H1 (cell line): Measurements from ENCODE around the gene TFDP1. TPM values are rescaled to one million over a fixed set of nuclear protein-coding genes. Genes with fewer than 3 reads are reported as not detected.
A peak's percentile ranks its signal among the peaks of the same experiment; 100 is the strongest.

Experiments used
- CTCF ChIA-PET: fragments of 300-600 bp; sonication (Branson Sonifier 250); formaldehyde crosslinking; loops from one replicate; lab custom pipeline; 2021; ENCODE audit not compliant: partially characterized antibody; lab: Charles Lee
- POLR2A ChIA-PET: fragments of 300-600 bp; sonication (Branson Sonifier 250); formaldehyde crosslinking; loops from one replicate; lab custom pipeline; 2021; ENCODE audit warnings: inconsistent platforms; ENCODE audit not compliant: partially characterized antibody; lab: Charles Lee
- DNase-seq, 2 experiments: peaks; one replicate each; pipeline versions ENCODE4 v3.0.0 to v3.0.0-alpha.2; 2010 to 2022; ENCODE audit warnings: low spot score in 2 of 2, low read depth in 1 of 2, mixed read lengths in 1 of 2
- FAIRE-seq: peaks from 2 replicates; lab custom pipeline; 2011; peaks lifted over from hg19 to GRCh38; lab: Jason Lieb, UNC
- H2AFZ ChIP-seq: 2 replicates; pipeline ENCODE4 v1.8.1; 2012; ENCODE audit warnings: low read length, inconsistent platforms
- H2AK5ac ChIP-seq: 2 replicates; pipeline ENCODE4 v1.6.1; 2013; ENCODE audit warnings: low read depth, low read length
- H2BK120ac ChIP-seq: replicated peaks from 2 replicates; pipeline ENCODE3; 2013; ENCODE audit warnings: low read depth, low read length, inconsistent platforms
- H2BK12ac ChIP-seq: 2 replicates; pipeline ENCODE4 v1.6.1; 2013; ENCODE audit warnings: low read depth, low read length
- H2BK15ac ChIP-seq: 2 replicates; pipeline ENCODE4 v1.6.1; 2013; ENCODE audit warnings: low read length
- H2BK20ac ChIP-seq: 2 replicates; pipeline ENCODE4 v1.6.1; 2013; ENCODE audit warnings: low read length
- H2BK5ac ChIP-seq: 2 replicates; pipeline ENCODE4 v1.6.1; 2013; ENCODE audit warnings: low read depth, low read length
- H3K14ac ChIP-seq: 2 replicates; pipeline ENCODE4 v1.6.1; 2013; ENCODE audit warnings: inconsistent platforms; ENCODE audit not compliant: insufficient read length
- H3K18ac ChIP-seq: 2 replicates; pipeline ENCODE4 v1.6.1; 2013; ENCODE audit warnings: low read length; ENCODE audit errors: extremely low read depth
- H3K23ac ChIP-seq: 2 replicates; pipeline ENCODE4 v1.6.1; 2013; ENCODE audit warnings: inconsistent platforms; ENCODE audit not compliant: insufficient read length
- H3K23me2 ChIP-seq: 2 replicates; pipeline ENCODE4 v1.6.1; 2013; ENCODE audit warnings: low read depth, low read length
- H3K27ac ChIP-seq: 2 replicates; pipeline ENCODE4 v1.6.1; 2011; ENCODE audit warnings: low read depth, low read length, inconsistent platforms
- H3K27me3 ChIP-seq, 4 experiments: replicated peaks in 1 of 4; 1 replicate in 1 of 4; 2 replicates in 3 of 4; pipeline versions ENCODE4 v1.6.1 to v1.8.1; 2011 to 2013; ENCODE audit warnings: low read length in 3 of 4, mild to moderate bottlenecking in 3 of 4, inconsistent platforms in 2 of 4, mixed read lengths in 2 of 4, moderate library complexity in 1 of 4; ENCODE audit not compliant: control insufficient read depth in 3 of 4, insufficient read depth in 3 of 4; ENCODE audit errors: extremely low read depth in 1 of 4
- H3K36me3 ChIP-seq, 4 experiments: 2 replicates each; pipeline versions ENCODE4 v1.6.1 to v1.8.1; 2011 to 2013; ENCODE audit warnings: mild to moderate bottlenecking in 4 of 4, low read length in 3 of 4, moderate library complexity in 2 of 4, control low read depth in 1 of 4, inconsistent platforms in 1 of 4; ENCODE audit not compliant: insufficient read depth in 4 of 4, control insufficient read depth in 2 of 4
- H3K4ac ChIP-seq: replicated peaks from 2 replicates; pipeline ENCODE3; 2013; ENCODE audit warnings: low read length, low read depth, mixed read lengths, inconsistent platforms; ENCODE audit not compliant: insufficient read length
- H3K4me1 ChIP-seq, 4 experiments: replicated peaks in 1 of 4; 1 replicate in 1 of 4; 2 replicates in 3 of 4; pipeline versions ENCODE4 v1.6.1 to v1.8.1; 2011 to 2013; ENCODE audit warnings: low read length in 3 of 4, inconsistent platforms in 2 of 4, mixed read lengths in 1 of 4; ENCODE audit not compliant: insufficient read depth in 4 of 4, control insufficient read depth in 3 of 4
- H3K4me2 ChIP-seq, 2 experiments: 2 replicates each; pipeline versions ENCODE4 v1.6.1 to v1.8.1; 2011 to 2013; ENCODE audit warnings: low read depth in 2 of 2, low read length in 2 of 2, control low read depth in 1 of 2, inconsistent platforms in 1 of 2, mild to moderate bottlenecking in 1 of 2; ENCODE audit not compliant: insufficient read depth in 1 of 2
- H3K4me3 ChIP-seq, 4 experiments: fragments of 200-600, 300-600 bp in 1 of 4; sonication (generic), shearing (Covaris generic), sonication (Bioruptor Twin) in 1 of 4; 2 replicates each; pipeline versions ENCODE4 v1.5.1 to v1.8.1; 2011 to 2016; ENCODE audit warnings: low read length in 4 of 4, low read depth in 3 of 4, control low read depth in 2 of 4, inconsistent platforms in 2 of 4, mild to moderate bottlenecking in 2 of 4, mixed read lengths in 1 of 4, moderate library complexity in 1 of 4; ENCODE audit not compliant: insufficient read depth in 2 of 4; ENCODE audit errors: extremely low read depth in 1 of 4
- H3K56ac ChIP-seq: replicated peaks from 2 replicates; pipeline ENCODE3; 2013; ENCODE audit warnings: low read depth, mild to moderate bottlenecking, mixed read lengths, low read length, inconsistent platforms; ENCODE audit not compliant: insufficient read length
- H3K79me1 ChIP-seq: 2 replicates; pipeline ENCODE4 v1.6.1; 2013; ENCODE audit warnings: low read depth, low read length, control low read depth
- H3K79me2 ChIP-seq, 2 experiments: 2 replicates each; pipeline versions ENCODE4 v1.6.1 to v1.8.1; 2012 to 2013; ENCODE audit warnings: low read length in 2 of 2, mild to moderate bottlenecking in 2 of 2, inconsistent platforms in 1 of 2; ENCODE audit not compliant: insufficient read depth in 2 of 2, control insufficient read depth in 1 of 2
- H3K9ac ChIP-seq, 4 experiments: replicated peaks in 1 of 4; 1 replicate in 1 of 4; 2 replicates in 3 of 4; pipeline versions ENCODE4 v1.6.1 to v1.8.1; 2011 to 2013; ENCODE audit warnings: low read depth in 3 of 4, low read length in 3 of 4, control low read depth in 2 of 4, mild to moderate bottlenecking in 2 of 4, moderate library complexity in 2 of 4, inconsistent platforms in 1 of 4; ENCODE audit errors: extremely low read depth in 1 of 4
- H3K9me3 ChIP-seq, 2 experiments: 2 replicates each; pipeline versions ENCODE4 v1.6.1 to v1.8.1; 2012 to 2013; ENCODE audit warnings: mild to moderate bottlenecking in 2 of 2, moderate library complexity in 2 of 2, control low read depth in 1 of 2, inconsistent platforms in 1 of 2, low read depth in 1 of 2, low read length in 1 of 2, mixed read lengths in 1 of 2; ENCODE audit not compliant: insufficient read depth in 2 of 2
- H4K20me1 ChIP-seq, 2 experiments: replicated peaks in 1 of 2; 2 replicates each; pipeline versions ENCODE3 to v1.8.1; 2011 to 2013; ENCODE audit warnings: inconsistent platforms in 2 of 2, low read length in 2 of 2, mild to moderate bottlenecking in 1 of 2; ENCODE audit not compliant: insufficient read depth in 2 of 2, control insufficient read depth in 1 of 2
- H4K5ac ChIP-seq: 2 replicates; pipeline ENCODE4 v1.6.1; 2013; ENCODE audit warnings: low read length, low read depth, mixed read lengths, inconsistent platforms; ENCODE audit not compliant: insufficient read length
- H4K8ac ChIP-seq: 2 replicates; pipeline ENCODE4 v1.8.0; 2013; ENCODE audit warnings: mild to moderate bottlenecking, moderate library complexity, low read length, inconsistent platforms; ENCODE audit not compliant: insufficient read depth; ENCODE audit errors: extremely low read depth
- H4K91ac ChIP-seq: replicated peaks from 2 replicates; pipeline ENCODE3; 2013; ENCODE audit warnings: low read length, mixed read lengths, inconsistent platforms; ENCODE audit not compliant: insufficient read length
- E2F6 ChIP-seq: IDR thresholded peaks from 2 replicates; pipeline ENCODE4 v1.6.1; 2012; ENCODE audit warnings: inconsistent platforms
- EGR1 ChIP-seq: IDR thresholded peaks from 2 replicates; pipeline ENCODE4 v1.6.1; 2011; ENCODE audit warnings: low read depth, low read length, borderline replicate concordance
- PHF8 ChIP-seq: fragments of 200-600 bp; sonication (generic); conservative IDR thresholded peaks from 2 replicates; pipeline ENCODE4 v1.7.1; 2012; ENCODE audit warnings: low read depth, mild to moderate bottlenecking, inconsistent platforms, low read length, moderate library complexity
- POU5F1 ChIP-seq: IDR thresholded peaks from 2 replicates; pipeline ENCODE4 v1.6.1; 2011; ENCODE audit warnings: low read depth, mild to moderate bottlenecking, low read length, moderate library complexity
- SIX5 ChIP-seq: IDR thresholded peaks from 2 replicates; pipeline ENCODE4 v1.6.1; 2011; ENCODE audit warnings: mild to moderate bottlenecking, low read depth, low read length
- WGBS, 2 experiments: shearing (Covaris generic) in 1 of 2; methylation state at CpG; one replicate each; pipeline versions ENCODE4 v1.1.6 to v1.1.7; 2013 to 2015; ENCODE audit warnings: low lambda C conversion rate in 2 of 2, mixed read lengths in 2 of 2, inconsistent platforms in 1 of 2, low coverage in 1 of 2, missing lambda C conversion rate in 1 of 2; ENCODE audit not compliant: insufficient replicate concordance in 2 of 2, insufficient coverage in 1 of 2, insufficient read length in 1 of 2; ENCODE audit errors: extremely low coverage in 1 of 2, missing lambda C conversion rate in 1 of 2; 5-methylcytosine and 5-hydroxymethylcytosine counted together
- polyA plus RNA-seq, 7 experiments: library from polyadenylated mRNA; depleted of rRNA in 3 of 7; stranded (reverse) in 5 of 7; unstranded in 2 of 7; fragments of >200 nt in 5 of 7; fragments of 200-250 nt in 2 of 7; gene quantifications; 1 replicate in 5 of 7; 2 replicates in 1 of 7; 4 replicates in 1 of 7; pipeline versions ENCODE4 v1.2.1 to v1.2.3, GENCODE V29; 2011 to 2013; ENCODE audit warnings: missing spikeins in 2 of 7, mixed read lengths in 2 of 7
- total RNA-seq: library from RNA; stranded (reverse); fragmentation: NEBNext Ultra II Directional; extraction: Animal tissue kit (Norgen Biotek cat#: 25700); gene quantifications from 2 replicates; pipeline ENCODE4 v1.2.1, GENCODE V29; 2021

TFDP1 gene
- total and polyA plus RNA-seq, 2 of the 8 experiments (the other 6 are each of a cell fraction or from before 2014, with no cell fraction given), result 43.6 to 81.9 TPM

- Histone ChIP-seq H2BK12ac (no peak overlapping the region), H4K20me1 (peaks cover 3 to 10% of the 10 kb centered on the region in 2 experiments), H3K4me2 (no peak overlapping the region), H3K9me3 (no peaks in the 10 kb centered on the region), H2AFZ (no peak overlapping the region), H4K5ac (no peak overlapping the region), H3K79me2 (peaks cover 0 to 14% of the 10 kb centered on the region in 2 experiments; a peak in 1 of 4 replicates), H3K36me3 (no peaks in the 10 kb centered on the region; a peak in 1 of 8 replicates), H3K56ac (no peak overlapping the region), H4K8ac (peak overlapping the region; percentile 36; the same call in 1 of the 2 replicates), H3K27me3 (no peaks in the 10 kb centered on the region), H3K23me2 (no peaks in the 10 kb centered on the region), H3K9ac (no peak overlapping the region), H3K14ac (no peak overlapping the region), H3K23ac (no peak overlapping the region), H2BK15ac (no peak overlapping the region), H3K27ac (no peak overlapping the region), H3K4me3 (no peak overlapping the region), H3K79me1 (peaks cover 10% of the 10 kb centered on the region), H2BK20ac (no peak overlapping the region), H3K4ac (no peak overlapping the region), H2BK120ac (no peak overlapping the region), H2BK5ac (peak overlapping the region; percentile 83), H3K4me1 (peaks cover 0 to 4% (median 0%) of the 10 kb centered on the region in 4 experiments; a peak in 2 of 7 replicates), H2AK5ac (no peak overlapping the region), H3K18ac (no peak overlapping the region), H4K91ac (no peak overlapping the region)
- ChIA-PET CTCF (interaction anchor here (0.7 to 3.4 kb wide), 5 partner anchors 10 to 96 kb away, joined by 3 to 14 read pairs (median 4); no protein-coding TSS in a partner anchor), POLR2A (no interaction called here)
- TF ChIP-seq EGR1, result no peak
- TF ChIP-seq E2F6, result no peak
- TF ChIP-seq POU5F1, result no peak
- TF ChIP-seq SIX5, result no peak
- no peak for TF ChIP-seq PHF8
- FAIRE-seq (no peak), DNase-seq (peak in 1 of 2 experiments; percentile 45)
- WGBS, 2 experiments, result 89% methylated on average over 19 of the region's 19 CpGs; no CpG with 5 or more reads in 1 of the 2 experiments
These were observed 37.8 kb upstream of the TFDP1 start for GRCh38 chr13:113546571-113547237.
